Hepatocyte (in vitro differentiated cells): Measurements from ENCODE around the gene RHEX. TPM values are rescaled to one million over a fixed set of nuclear protein-coding genes. Genes with fewer than 3 reads are reported as not detected.

Experiments
- DNase-seq: peaks from one replicate; pipeline ENCODE4 v3.0.0-alpha.2; 2016; ENCODE audit warnings: low spot score
- H2AFZ ChIP-seq: fragments of 200-600 bp; sonication (generic); 2 replicates; pipeline ENCODE4 v1.6.0; 2016; ENCODE audit warnings: antibody characterized with exemption, mild to moderate bottlenecking
- H3K27ac ChIP-seq: fragments of 200-600 bp; sonication (generic); 2 replicates; pipeline ENCODE4 v1.5.1; 2016; ENCODE audit warnings: mild to moderate bottlenecking
- H3K27me3 ChIP-seq: fragments of 200-600 bp; sonication (generic); 2 replicates; pipeline ENCODE4 v1.6.1; 2016
- H3K36me3 ChIP-seq: fragments of 200-600 bp; sonication (generic); replicated peaks from 2 replicates; pipeline ENCODE4 v1.5.1; 2016; ENCODE audit warnings: low read depth; ENCODE audit not compliant: insufficient read depth
- H3K4me1 ChIP-seq: fragments of 200-600 bp; sonication (generic); 2 replicates; pipeline ENCODE4 v1.5.1; 2016; ENCODE audit warnings: mild to moderate bottlenecking, moderate library complexity; ENCODE audit not compliant: insufficient read depth
- H3K4me2 ChIP-seq: fragments of 200-600 bp; sonication (generic); 2 replicates; pipeline ENCODE4 v1.6.0; 2016
- H3K4me3 ChIP-seq: fragments of 200-600 bp; sonication (generic); 2 replicates; pipeline ENCODE4 v1.5.1; 2016; ENCODE audit warnings: mild to moderate bottlenecking
- H3K79me2 ChIP-seq: fragments of 200-600 bp; sonication (generic); 2 replicates; pipeline ENCODE4 v1.6.0; 2017; ENCODE audit warnings: mild to moderate bottlenecking
- H3K9me2 ChIP-seq: fragments of 200-600 bp; sonication (generic); replicated peaks from 2 replicates; pipeline ENCODE4 v1.6.0; 2017; ENCODE audit warnings: mild to moderate bottlenecking; ENCODE audit not compliant: insufficient read depth
- H3K9me3 ChIP-seq: fragments of 200-600 bp; sonication (generic); 2 replicates; pipeline ENCODE4 v1.5.1; 2016; ENCODE audit warnings: low read depth, mild to moderate bottlenecking
- H4K20me1 ChIP-seq: fragments of 200-600 bp; sonication (generic); 2 replicates; pipeline ENCODE4 v1.6.0; 2016; ENCODE audit warnings: mild to moderate bottlenecking; ENCODE audit not compliant: insufficient read depth, poor library complexity, severe bottlenecking
- EZH2 ChIP-seq: fragments of 200-600 bp; sonication (generic); IDR thresholded peaks from 2 replicates; pipeline ENCODE4 v1.6.1; 2016; ENCODE audit warnings: antibody characterized with exemption, mild to moderate bottlenecking, borderline replicate concordance
- EZH2phosphoT487 ChIP-seq: fragments of 200-600 bp; sonication (generic); IDR thresholded peaks from one replicate; pipeline ENCODE4 v1.6.1; 2018; ENCODE audit warnings: antibody characterized with exemption, mild to moderate bottlenecking, low read depth, moderate library complexity; ENCODE audit not compliant: unreplicated experiment, severe bottlenecking
- WGBS: methylation state at CpG from one replicate; pipeline ENCODE4 v1.1.6; 2016; ENCODE audit warnings: low lambda C conversion rate; ENCODE audit errors: missing lambda C conversion rate; 5-methylcytosine and 5-hydroxymethylcytosine counted together
- polyA plus RNA-seq: library from polyadenylated mRNA; unstranded; fragments of >200 nt; fragmentation: Nextera tagmentation; extraction: Ambion mirVana; gene quantifications from 2 replicates; pipeline ENCODE4 v1.2.1, GENCODE V29; 2016
- total RNA-seq: library from RNA; depleted of rRNA; stranded (reverse); fragments of >200 nt; gene quantifications from 2 replicates; pipeline ENCODE4 v1.2.3, GENCODE V29; 2014
- TF ChIP-seq, protein P1 (sequence below): fragments of 200-600 bp; sonication (generic); IDR thresholded peaks from 2 replicates; pipeline ENCODE4 v1.5.1; 2016; ENCODE audit warnings: antibody characterized with exemption, mild to moderate bottlenecking; ENCODE audit not compliant: poor library complexity

Gene RHEX
- total and polyA plus RNA-seq, 2 experiments from 2014 or later: 0.51 TPM; not detected in 1

DNA sequence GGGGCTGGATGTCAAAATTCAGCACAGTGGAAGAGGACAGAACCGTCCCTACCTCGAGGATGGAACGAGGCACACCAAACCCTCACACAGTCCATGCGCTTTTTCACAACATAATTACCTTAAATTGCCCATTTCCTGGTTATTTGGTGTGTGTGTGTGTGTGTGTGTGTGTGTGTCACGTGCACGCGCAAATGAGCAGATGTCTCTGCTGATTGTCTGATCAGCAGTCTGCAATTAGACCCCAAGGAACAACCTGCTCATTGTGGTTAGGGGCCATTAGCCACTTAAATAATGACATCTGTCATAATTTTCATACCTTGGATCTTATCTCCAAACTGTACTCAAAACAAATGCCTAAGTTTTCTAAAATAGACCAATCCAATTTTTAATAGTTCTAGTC lies 41.1 kb downstream of the RHEX start:
- no peaks in the 10 kb centered on the region for H3K79me2 ChIP-seq
- no peaks in the 10 kb centered on the region for H3K27me3 ChIP-seq
- 66% methylated on average over 7 of the region's 7 CpGs for WGBS
- TF ChIP-seq, protein P1, sequence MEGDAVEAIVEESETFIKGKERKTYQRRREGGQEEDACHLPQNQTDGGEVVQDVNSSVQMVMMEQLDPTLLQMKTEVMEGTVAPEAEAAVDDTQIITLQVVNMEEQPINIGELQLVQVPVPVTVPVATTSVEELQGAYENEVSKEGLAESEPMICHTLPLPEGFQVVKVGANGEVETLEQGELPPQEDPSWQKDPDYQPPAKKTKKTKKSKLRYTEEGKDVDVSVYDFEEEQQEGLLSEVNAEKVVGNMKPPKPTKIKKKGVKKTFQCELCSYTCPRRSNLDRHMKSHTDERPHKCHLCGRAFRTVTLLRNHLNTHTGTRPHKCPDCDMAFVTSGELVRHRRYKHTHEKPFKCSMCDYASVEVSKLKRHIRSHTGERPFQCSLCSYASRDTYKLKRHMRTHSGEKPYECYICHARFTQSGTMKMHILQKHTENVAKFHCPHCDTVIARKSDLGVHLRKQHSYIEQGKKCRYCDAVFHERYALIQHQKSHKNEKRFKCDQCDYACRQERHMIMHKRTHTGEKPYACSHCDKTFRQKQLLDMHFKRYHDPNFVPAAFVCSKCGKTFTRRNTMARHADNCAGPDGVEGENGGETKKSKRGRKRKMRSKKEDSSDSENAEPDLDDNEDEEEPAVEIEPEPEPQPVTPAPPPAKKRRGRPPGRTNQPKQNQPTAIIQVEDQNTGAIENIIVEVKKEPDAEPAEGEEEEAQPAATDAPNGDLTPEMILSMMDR: no peak
- TF ChIP-seq EZH2 (no peak), EZH2phosphoT487 (no peak)
- no peak overlapping the region for H3K4me3 ChIP-seq
- H3K27ac ChIP-seq: no peak overlapping the region
- no peaks in the 10 kb centered on the region for H3K9me2 ChIP-seq
- no peaks in the 10 kb centered on the region for H4K20me1 ChIP-seq
- H3K4me2 ChIP-seq: no peak overlapping the region
- DNase-seq: no peak
- no peaks in the 10 kb centered on the region for H3K4me1 ChIP-seq
- no peaks in the 10 kb centered on the region for H3K9me3 ChIP-seq
- H3K36me3 ChIP-seq: no peaks in the 10 kb centered on the region
- H2AFZ ChIP-seq: no peak overlapping the region

DNA sequence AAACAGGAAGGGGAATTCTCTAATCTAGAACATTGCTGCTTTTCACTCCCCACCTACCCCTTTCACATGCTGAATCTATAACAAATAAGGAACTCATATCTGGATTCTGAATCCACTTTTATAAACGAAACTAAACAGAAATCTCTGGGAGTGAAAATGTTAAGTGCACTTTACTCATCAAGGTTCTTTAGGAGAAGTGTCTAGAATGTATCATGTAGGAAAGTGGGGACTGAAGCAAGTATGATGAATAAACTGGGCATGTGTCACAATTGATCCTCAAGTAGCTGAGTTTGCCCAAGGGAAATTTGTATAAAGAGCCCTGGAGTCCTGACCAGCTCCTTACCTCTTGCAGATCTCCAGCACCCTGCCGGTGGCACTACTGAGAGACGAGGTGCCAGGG lies 44.4 kb downstream of the RHEX start:
- TF ChIP-seq EZH2phosphoT487 (no peak), EZH2 (no peak)
- TF ChIP-seq, protein P1: no peak
- Histone ChIP-seq H2AFZ (no peak overlapping the region), H3K9me2 (no peaks in the 10 kb centered on the region), H3K9me3 (no peaks in the 10 kb centered on the region), H3K4me1 (peaks cover 5% of the 10 kb centered on the region), H4K20me1 (no peaks in the 10 kb centered on the region), H3K4me3 (no peak overlapping the region), H3K4me2 (no peak overlapping the region), H3K36me3 (no peaks in the 10 kb centered on the region), H3K79me2 (no peaks in the 10 kb centered on the region), H3K27ac (no peak overlapping the region), H3K27me3 (no peaks in the 10 kb centered on the region)
- no peak for DNase-seq
- 88% methylated on average over 3 of the region's 3 CpGs for WGBS

DNA sequence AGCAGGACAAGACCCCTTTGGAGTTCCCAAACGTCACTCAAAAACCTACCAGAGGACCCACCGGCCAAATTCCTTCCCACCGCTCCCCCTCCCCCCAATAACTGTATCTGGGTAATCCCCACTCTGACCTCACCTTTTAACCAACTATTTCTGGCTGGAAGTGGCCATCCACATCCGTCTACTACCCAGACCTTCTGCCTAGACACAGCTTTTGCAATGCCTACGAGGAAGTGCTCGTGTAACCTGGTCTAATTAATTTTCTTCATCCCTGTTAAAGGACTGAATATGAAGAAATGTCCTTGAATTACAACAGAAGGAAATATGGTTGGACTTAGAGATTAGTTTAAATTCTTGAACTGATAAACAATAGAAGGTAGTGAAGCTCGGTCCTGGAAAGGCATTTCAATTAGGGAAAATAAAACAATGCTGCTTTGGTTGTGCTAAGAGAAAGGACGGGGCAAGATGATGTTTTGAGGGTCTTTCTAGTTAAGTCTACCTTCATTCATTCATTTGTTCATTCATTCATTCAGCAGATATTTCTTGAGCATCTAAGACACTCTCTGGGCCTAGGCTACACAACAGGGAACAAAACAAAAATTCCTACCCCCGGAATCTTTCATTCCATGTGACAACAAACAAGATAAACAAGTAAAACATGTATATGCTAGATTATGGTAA lies 45.4 kb downstream of the RHEX start:
- Histone ChIP-seq H3K36me3 (no peaks in the 10 kb centered on the region), H3K27ac (no peak overlapping the region), H3K4me3 (no peak overlapping the region), H3K9me3 (no peaks in the 10 kb centered on the region), H3K4me2 (no peak overlapping the region), H2AFZ (no peak overlapping the region), H3K9me2 (no peaks in the 10 kb centered on the region), H3K79me2 (no peaks in the 10 kb centered on the region), H3K27me3 (no peaks in the 10 kb centered on the region), H4K20me1 (no peaks in the 10 kb centered on the region), H3K4me1 (peaks cover 5% of the 10 kb centered on the region)
- TF ChIP-seq, protein P1: no peak
- TF ChIP-seq EZH2phosphoT487: no peak
- TF ChIP-seq EZH2: no peak
- DNase-seq: no peak
- WGBS: 89% methylated on average over 9 of the region's 9 CpGs
